Tibial nerve (tissue), 4 donors: ENCODE results near the gene PICK1. TPM values are rescaled to one million over a fixed set of nuclear protein-coding genes. Genes with fewer than 3 reads are reported as not detected.
"Not testable (repeated sequence)": the region's sequence is repeated elsewhere in the genome, so short reads cannot be mapped to it uniquely, and the experiment has no call there.

Source experiments
- DNase-seq, 2 donors: peaks; one replicate each; pipeline ENCODE4 v3.0.0-alpha.2; 2019; ENCODE audit warnings: low spot score in 2 of 2
- H3K27ac ChIP-seq, 4 donors: fragments of 200-600 bp; sonication (generic) in 3 of 4; one replicate each; pipeline ENCODE4 v1.5.1; 2017 to 2019; ENCODE audit warnings: mild to moderate bottlenecking in 1 of 4
- H3K27me3 ChIP-seq, 2 donors: fragments of 200-600 bp; sonication (generic) in 1 of 2; one replicate each; pipeline versions ENCODE4 v1.5.1 to v1.6.0; 2017 to 2019
- H3K36me3 ChIP-seq, 3 donors: fragments of 200-600 bp; sonication (generic); one replicate each; pipeline ENCODE4 v1.5.1; 2018 to 2019
- H3K4me1 ChIP-seq, 4 donors: fragments of 200-600 bp; sonication (generic) in 3 of 4; one replicate each; pipeline ENCODE4 v1.5.1; 2017 to 2019
- H3K4me3 ChIP-seq, 4 donors: fragments of 200-600 bp; sonication (generic) in 3 of 4; one replicate each; pipeline ENCODE4 v1.5.1; 2017 to 2019; ENCODE audit warnings: mild to moderate bottlenecking in 1 of 4, moderate library complexity in 1 of 4
- H3K9me3 ChIP-seq, 4 donors: fragments of 200-600 bp; sonication (generic) in 3 of 4; one replicate each; pipeline ENCODE4 v1.5.1; 2017 to 2019
- CTCF ChIP-seq, 5 experiments: fragments of 200-600 bp in 3 of 5; fragments of 450-650 bp in 2 of 5; sonication (generic) in 3 of 5; IDR thresholded peaks; one replicate each; pipeline ENCODE4 v1.5.1; 2016 to 2019; ENCODE audit warnings: antibody characterized with exemption in 5 of 5, mild to moderate bottlenecking in 3 of 5, moderate library complexity in 2 of 5
- EP300 ChIP-seq, 2 donors: sonication (generic); formaldehyde crosslinking; IDR thresholded peaks; one replicate each; pipeline ENCODE4 v1.6.1; 2017; ENCODE audit warnings: antibody characterized with exemption in 2 of 2, mild to moderate bottlenecking in 1 of 2
- POLR2A ChIP-seq, 2 donors: fragments of 450-650 bp; IDR thresholded peaks; one replicate each; pipeline ENCODE4 v1.6.1; 2017; ENCODE audit warnings: antibody characterized with exemption in 2 of 2, mild to moderate bottlenecking in 2 of 2, moderate library complexity in 2 of 2
- WGBS, 2 donors: methylation state at CpG; one replicate each; pipeline ENCODE4 v1.1.5; 2018; 5-methylcytosine and 5-hydroxymethylcytosine counted together
- total RNA-seq, 4 donors: library from RNA; depleted of rRNA; stranded (reverse); fragments of >200 nt; gene quantifications; one replicate each; pipeline ENCODE4 v1.1.0, GENCODE V29; 2016

The PICK1 gene
- total RNA-seq, 4 donors from 2014 or later, result 32.1 to 49.8 (median 44.2) TPM

DNA sequence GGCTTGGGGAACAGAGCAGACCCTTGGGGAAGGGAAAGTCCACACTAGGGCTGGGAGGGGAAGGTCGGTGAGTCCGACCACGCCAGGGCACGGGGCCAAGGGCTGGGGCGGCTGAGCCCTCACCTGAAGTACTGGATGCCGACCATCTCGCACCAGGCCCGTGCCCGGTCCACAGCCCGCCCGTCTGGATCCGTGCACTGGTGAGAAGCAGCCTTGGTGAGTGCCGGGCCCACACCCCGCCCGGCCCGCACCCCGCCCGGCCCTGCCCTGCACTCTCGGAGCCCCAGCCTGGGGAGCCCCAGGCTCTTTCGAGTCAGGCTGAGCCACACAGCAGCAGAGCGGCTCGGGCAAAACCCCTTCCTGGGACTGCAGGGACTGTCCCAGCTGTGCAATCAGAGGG, 55.2 kb downstream of the PICK1 start:
- Histone ChIP-seq H3K27me3 (no peaks in the 10 kb centered on the region), H3K4me1 (peaks cover 0 to 47% (median 13%) of the 10 kb centered on the region in 4 donors), H3K27ac (peak overlapping the region in 1 of 4 donors; percentile 65), H3K9me3 (no peaks in the 10 kb centered on the region), H3K36me3 (peaks cover 0 to 24% (median 0%) of the 10 kb centered on the region in 3 donors), H3K4me3 (no peak overlapping the region)
- TF ChIP-seq CTCF (IDR thresholded peaks at IDR 0.05), result no peak
- no peak for TF ChIP-seq POLR2A (IDR thresholded peaks at IDR 0.05)
- no peak for TF ChIP-seq EP300 (IDR thresholded peaks at IDR 0.05)
- 69 to 76% methylated on average over 5 to 8 of the region's 22 CpGs for WGBS, 2 donors
- no peak for DNase-seq

DNA sequence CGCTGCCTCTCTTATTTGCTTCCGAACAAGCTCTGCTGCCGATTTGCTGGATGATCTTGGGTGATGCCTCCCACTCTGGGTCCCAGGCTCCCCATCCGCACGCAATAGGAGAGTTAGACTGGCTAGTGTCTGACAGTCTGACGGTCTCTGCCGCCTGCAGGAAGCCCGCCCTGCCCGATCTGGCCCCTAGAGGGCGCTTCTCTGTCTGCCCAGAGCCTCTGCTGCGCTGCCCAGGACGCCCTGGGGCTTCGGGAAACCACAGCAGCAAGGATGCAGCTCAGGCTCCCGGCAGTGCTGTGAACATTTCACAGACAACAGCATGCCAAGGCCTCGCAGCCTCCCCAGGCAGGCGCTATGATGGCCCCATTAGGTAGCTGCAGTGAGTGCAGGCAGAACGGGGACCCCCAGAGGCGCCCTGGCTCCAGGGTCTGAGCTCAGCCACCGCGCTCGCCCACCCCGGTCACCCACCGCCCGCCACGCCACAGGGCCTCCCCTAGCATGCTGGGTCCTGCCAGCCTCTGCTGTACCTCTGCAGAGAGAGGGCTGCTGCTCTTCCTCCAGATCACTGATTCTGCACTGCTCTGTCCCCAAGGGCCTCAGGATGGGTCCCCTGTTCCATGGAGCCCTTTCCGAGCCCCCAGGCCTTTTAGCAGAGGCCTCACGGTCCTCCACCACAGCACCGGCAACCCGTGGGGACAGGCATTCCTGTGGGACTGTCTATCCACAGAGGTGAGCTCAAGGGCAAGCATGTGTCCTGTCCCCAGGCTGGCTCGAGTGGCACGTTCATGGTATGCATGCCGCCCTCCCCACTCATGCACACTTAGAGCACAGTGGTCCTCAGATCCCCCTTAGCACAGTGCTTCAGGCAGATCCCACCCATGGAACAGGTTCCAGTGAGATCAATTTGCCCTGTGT, 57.5 kb downstream of the PICK1 start:
- peaks cover 0 to 31% (median 0%) of the 10 kb centered on the region in 3 donors for H3K36me3 ChIP-seq
- H3K9me3 ChIP-seq, result no peaks in the 10 kb centered on the region
- WGBS, 2 donors, result 42 to 63% methylated on average over 21 of the region's 32 CpGs
- H3K4me1 ChIP-seq, result peaks cover 0 to 33% (median 7%) of the 10 kb centered on the region in 4 donors
- TF ChIP-seq POLR2A (IDR thresholded peaks at IDR 0.05), result no peak
- peak in 1 of 2 donors; percentile 50 for TF ChIP-seq EP300 (IDR thresholded peaks at IDR 0.05)
- peak; percentile 87 to 93 (median 91) for TF ChIP-seq CTCF (IDR thresholded peaks at IDR 0.05)
- DNase-seq, result peak; percentile 78 to 88
- no peaks in the 10 kb centered on the region for H3K27me3 ChIP-seq
- H3K4me3 ChIP-seq, result no peak overlapping the region
- peak overlapping the region in 1 of 4 donors; percentile 29 for H3K27ac ChIP-seq

DNA sequence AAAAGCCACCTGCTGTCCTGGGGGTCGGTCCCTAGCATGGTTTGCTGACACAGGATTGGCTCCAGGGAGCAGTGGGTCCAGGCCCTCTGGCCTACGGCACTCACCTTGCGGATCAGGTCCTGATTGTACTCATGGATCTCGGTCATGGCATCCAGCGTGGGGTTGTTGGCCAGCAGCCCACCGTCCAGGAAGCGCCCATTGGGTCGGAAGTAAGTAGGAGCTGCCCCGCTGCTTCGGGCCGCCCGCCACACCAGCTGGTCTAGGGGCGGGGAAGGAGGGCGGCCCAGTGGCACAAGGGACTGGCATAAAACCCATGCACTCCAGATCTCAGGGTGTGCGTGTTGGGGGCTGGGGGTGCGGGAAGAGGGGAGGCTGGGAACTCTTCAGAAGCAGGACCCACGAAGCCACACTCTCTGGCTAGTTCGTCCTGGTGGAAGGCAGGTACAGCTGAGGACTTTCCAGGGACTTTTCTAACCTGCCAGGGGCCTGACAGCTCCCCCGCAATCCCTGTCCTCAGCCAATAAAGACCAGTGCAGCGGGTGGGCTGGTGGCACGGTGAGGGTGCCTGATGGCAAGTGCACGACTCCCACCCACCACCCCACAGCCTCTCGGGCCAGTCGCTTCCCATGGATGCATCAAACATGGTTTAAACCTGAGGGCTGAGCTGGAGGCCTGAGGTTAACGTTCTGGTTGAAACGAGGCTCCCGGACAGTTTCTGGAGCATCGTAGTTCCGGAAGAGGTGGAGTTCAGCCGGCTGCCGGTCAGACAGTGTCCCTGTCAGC, 58.4 kb downstream of the PICK1 start:
- peaks cover 0 to 29% (median 6%) of the 10 kb centered on the region in 4 donors for H3K4me1 ChIP-seq
- no peak for TF ChIP-seq EP300 (IDR thresholded peaks at IDR 0.05)
- no peak for TF ChIP-seq POLR2A (IDR thresholded peaks at IDR 0.05)
- H3K4me3 ChIP-seq, result no peak overlapping the region
- H3K27ac ChIP-seq, result no peak overlapping the region
- no peaks in the 10 kb centered on the region for H3K9me3 ChIP-seq
- 93 to 94% methylated on average over 30 to 31 of the region's 31 CpGs for WGBS, 2 donors
- no peak for DNase-seq
- H3K27me3 ChIP-seq, result no peaks in the 10 kb centered on the region
- peaks cover 0 to 38% (median 0%) of the 10 kb centered on the region in 3 donors for H3K36me3 ChIP-seq

- 85 to 87% methylated on average over 10 of the region's 10 CpGs for WGBS, 2 donors
- not testable (repeated sequence) for DNase-seq
These were observed 60.4 kb downstream of the PICK1 start for GRCh38 chr22:38117556-38117955.

DNA sequence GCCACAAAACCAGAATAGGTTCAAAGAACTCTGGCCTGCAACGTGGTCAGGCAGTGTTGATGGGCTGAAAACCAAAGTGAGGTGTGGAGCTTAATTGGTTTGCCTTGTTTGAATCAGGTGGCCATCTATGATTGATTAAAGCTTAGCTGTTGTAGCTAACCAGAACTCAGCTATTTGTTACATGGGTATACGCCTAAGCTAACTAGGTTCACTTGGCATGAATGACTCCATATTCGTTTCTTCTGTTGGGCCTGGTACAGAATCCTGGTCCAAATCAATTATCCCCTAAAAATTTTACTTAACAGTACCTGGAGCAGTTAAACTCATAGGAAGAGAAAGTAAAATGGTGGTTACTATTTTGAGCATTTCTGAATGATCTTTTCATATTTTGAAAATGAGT, 61.0 kb downstream of the PICK1 start:
- 88 to 90% methylated on average over 3 of the region's 3 CpGs for WGBS, 2 donors
- TF ChIP-seq CTCF (IDR thresholded peaks at IDR 0.05), result no peak
- TF ChIP-seq EP300 (IDR thresholded peaks at IDR 0.05), result no peak
- no peak for TF ChIP-seq POLR2A (IDR thresholded peaks at IDR 0.05)
- Histone ChIP-seq H3K9me3 (no peaks in the 10 kb centered on the region), H3K4me1 (peaks cover 0 to 9% (median 3%) of the 10 kb centered on the region in 4 donors), H3K27me3 (no peaks in the 10 kb centered on the region), H3K27ac (no peak overlapping the region), H3K4me3 (no peak overlapping the region), H3K36me3 (peaks cover 0 to 31% (median 0%) of the 10 kb centered on the region in 3 donors)
- DNase-seq, result no peak

More at GRCh38 chr22:38117556-38117955, 60.4 kb downstream of the PICK1 start:
- H3K4me3 ChIP-seq, H3K4me1 ChIP-seq, H3K27ac ChIP-seq, H3K9me3 ChIP-seq, H3K27me3 ChIP-seq: not testable (repeated sequence)
- H3K36me3 ChIP-seq, result peaks cover 0 to 31% (median 0%) of the 10 kb centered on the region in 3 donors

GRCh38 chr22:38118747-38119146, 61.5 kb downstream of the PICK1 start:
- H3K4me1 ChIP-seq, H3K27me3 ChIP-seq, DNase-seq, H3K9me3 ChIP-seq, H3K4me3 ChIP-seq, H3K27ac ChIP-seq: not testable (repeated sequence)
- 98 to 100% methylated on average over 2 of the region's 2 CpGs for WGBS, 2 donors
- H3K36me3 ChIP-seq, result peaks cover 0 to 31% (median 0%) of the 10 kb centered on the region in 3 donors
